GM18868 (cell line): ENCODE measurements around the gene IL34.

ENCODE experiments used
- ATAC-seq: cut with Tn5 transposase; IDR thresholded peaks from one replicate; pipeline ENCODE4 v1.9.1; 2021; ENCODE audit warnings: mild to moderate bottlenecking, moderate library complexity; ENCODE audit not compliant: unreplicated experiment

Gene IL34

DNA sequence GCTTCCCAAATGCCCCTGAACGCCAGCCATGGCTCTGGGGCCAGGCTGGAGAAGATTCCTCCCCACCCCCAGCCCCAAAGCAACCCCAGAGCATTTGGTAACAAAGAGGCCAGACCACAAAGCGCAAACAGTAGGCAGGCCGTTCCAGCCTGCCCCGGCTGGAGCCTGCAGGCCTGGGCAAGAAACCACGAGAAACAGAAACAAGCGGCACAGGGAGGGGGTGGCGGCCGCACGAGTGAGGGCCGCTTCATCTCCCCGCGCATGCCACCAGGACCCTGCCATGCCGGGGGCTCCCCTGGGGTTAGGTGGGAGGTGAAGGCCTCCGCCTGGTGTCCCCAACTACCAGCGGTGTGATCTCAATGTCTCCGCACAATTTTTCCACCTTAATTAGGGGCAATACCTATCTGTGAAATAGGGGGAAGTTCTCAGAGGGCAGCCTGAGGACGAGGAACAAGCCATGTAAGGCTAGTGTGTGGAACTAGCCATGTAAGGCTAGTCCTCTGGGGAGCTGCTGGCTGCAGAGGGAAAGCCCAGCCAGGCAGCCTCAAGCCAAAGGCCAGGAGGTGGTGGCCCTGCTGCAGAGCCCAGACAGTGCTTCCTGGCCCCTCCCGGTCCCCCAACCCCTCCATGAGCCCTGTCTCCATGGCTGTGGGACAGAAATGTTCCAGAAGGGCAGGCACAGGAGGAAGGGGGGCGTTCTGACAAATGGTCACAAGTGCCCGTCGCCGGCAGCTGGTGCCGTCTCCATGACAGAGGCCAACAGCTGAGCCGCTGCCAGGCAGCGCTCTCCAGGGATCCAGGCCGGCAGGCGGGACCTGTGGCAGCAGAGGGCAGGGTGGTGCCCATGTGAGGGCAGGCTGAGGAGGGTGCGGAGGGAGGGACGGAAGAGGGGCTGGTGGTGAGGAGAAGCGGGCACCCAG is 54.0 kb downstream of the IL34 start:
- no peak for ATAC-seq

DNA sequence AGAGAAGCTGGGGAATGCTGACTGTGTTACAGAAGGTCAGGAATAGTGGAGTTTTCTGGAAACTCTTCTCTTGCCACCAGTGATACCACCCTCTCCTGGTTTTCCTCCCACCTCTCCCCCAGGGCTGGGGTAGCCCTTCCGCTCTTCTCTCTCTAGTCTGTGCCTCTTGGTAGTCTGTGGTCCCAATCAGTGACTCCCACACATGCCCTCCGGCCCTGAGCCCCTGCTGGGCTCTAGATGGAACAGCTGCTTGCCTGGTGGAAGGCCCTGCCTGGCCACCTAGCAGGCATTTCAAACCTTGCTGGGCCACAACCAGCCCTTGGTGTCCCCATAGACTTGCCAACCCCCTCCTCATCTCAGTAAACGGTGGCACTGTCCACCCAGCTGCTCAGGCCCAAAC is 54.7 kb downstream of the IL34 start:
- no peak for ATAC-seq

DNA sequence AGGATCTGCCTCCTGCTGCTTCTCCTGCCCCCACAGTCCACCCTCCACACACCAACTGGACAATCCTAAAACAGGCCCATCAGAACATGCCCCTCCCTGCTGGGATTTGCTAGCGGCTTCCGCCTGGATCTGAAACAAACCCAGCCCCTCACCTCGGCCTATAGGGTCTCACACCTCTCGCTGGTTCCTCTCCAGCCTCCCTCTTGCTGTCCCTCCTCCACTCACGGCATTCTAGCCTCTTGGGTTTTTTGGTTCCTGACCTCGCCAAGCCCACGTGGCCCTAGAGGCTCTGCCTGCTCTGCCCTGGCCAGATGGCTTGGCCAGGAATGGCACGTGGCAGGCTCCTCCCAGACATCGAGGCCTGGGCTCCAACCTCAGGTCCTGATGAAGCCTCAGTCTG is 55.2 kb downstream of the IL34 start:
- no peak for ATAC-seq

DNA sequence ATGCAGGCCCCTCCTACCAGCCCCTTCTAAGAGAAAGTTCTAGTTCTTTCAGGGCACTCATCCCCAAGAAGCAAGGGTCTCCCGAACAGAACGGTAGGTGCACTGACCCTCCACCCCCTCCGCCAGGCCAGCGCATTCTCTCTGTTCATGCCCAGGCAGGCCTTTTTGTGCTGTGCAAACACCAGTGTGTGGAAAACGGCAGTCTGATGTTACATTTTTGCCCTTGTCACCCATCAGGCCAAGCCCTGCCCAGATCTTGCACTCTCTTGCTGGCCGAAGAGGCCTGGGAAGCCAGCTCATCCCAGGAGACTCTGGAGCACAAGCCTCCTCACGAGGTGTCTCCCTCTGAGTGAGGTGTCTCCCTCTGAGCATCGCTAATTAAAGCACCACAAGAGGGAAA is 55.6 kb downstream of the IL34 start:
- no peak for ATAC-seq

DNA sequence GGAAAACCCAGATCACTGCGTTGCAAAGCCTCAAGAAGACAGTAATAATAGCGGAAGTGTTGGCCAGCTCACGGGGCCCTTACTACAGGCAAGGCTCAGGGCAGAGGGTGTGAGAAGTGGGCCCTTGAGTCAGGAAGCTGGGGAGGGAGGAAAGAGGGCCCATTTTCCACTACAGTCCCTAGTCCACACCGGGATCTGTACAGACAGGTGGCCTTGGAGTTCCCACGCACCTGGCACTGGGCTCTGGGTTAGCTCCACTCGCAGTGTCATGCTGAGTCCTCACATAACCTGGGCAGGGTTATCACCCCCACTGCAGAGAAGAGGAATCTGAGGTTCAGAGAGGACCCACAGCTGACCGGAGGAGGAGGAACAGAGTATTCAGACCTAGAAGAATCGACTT is 56.3 kb downstream of the IL34 start:
- ATAC-seq = no peak

DNA sequence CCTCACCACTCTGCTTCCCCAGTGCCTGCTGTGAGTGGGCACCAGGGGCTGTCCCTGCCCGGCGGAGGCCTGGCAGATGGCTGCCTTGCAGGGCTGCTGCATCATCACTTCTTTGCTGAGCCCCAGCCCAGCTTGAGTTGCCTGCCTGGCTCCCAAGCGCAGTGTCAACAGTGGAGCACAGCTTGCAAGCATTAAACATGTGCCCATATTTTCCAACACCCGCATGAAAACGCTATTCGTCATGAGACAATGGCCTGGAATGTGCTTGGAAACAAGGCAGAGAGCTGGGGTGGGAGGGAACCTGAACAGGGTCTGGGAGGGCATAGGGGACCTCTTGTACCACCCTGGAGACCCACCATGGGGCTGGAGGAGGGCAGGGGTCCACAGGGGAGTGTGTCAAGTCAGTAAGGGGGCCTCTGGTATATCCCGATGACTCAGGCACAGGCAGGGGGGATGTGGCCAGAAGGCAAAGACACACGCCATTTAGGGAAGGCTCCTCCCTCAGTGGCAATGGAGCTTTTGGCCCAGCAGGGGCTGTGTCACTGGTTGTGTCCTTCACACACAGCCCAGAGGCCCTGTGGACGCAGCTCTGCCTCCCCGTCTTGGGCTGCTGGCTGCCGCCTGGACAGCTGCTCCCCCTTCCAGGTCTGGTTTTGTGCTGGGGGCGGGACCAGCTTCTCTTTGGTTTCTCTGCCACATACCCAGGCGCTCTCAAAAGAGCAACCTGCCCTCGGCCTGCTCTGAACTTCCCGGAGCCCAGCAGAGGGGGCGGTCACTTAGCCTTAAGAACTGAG is 56.9 kb downstream of the IL34 start:
- no peak for ATAC-seq

DNA sequence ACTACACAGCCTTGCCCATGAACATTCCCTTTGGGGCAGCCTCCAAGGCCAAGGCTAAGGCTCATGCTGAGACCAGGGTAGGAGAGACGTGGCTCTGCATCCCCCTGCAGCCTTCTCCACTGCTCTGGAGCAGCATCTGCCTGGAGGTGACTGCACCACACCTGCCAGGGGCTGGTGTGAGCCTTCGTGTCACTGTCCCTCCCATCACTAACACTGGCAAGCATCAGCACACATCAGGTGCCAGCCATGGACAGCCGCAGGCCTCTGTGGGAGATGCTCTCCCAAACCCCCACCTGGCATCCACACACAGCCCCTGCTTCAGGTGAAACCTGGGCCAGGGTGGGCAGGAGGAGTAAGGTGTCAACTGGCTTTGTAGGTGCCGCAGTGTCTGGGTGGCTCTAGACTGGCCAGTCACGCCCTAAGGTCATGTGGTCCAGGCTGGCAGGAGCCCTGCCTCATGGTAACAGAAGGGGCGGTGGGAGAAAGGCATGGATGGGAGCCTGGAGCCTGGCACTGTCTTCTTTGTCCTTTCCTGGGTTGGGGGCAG is 57.5 kb downstream of the IL34 start:
- ATAC-seq = no peak

DNA sequence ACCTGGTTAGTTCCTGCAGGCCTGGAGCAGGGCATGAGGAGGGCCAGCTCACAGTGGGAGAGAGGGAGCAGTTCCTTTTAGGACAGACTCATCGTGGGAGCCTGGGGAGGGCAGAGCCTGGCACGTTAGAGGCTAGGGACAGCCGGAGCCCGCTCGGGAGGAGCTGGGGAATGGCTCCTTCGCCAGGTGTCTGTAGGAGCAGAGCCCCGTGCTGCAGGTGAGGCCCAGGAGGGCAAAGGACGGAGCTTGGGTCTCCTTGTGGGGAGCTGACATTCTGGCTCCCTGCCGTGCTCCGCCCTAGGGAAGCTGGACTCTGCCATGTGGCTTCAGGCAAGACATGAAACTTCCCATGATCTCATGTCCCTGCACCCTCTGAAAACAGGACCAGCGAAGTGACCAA is 58.2 kb downstream of the IL34 start:
- ATAC-seq = no peak

DNA sequence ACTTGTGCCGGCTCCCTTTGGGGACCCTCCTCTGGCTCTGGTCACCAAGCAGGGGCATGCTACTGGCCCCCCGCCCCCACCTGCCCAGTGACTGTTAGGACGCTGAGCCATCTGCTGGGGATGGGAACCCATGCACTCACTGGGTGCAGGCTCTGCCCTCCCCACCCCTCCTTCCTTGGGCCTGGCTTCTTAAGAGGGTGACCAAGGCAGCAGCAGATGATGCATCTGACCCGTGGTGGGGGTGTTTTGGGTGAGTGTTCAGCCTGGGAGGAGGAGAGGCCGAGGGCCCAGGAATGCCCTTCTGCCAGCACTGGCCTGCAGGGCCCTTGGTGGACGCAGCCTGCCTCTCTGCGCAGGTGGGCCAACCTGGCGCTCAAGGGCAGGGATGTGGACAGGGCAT is 58.7 kb downstream of the IL34 start:
- no peak for ATAC-seq

DNA sequence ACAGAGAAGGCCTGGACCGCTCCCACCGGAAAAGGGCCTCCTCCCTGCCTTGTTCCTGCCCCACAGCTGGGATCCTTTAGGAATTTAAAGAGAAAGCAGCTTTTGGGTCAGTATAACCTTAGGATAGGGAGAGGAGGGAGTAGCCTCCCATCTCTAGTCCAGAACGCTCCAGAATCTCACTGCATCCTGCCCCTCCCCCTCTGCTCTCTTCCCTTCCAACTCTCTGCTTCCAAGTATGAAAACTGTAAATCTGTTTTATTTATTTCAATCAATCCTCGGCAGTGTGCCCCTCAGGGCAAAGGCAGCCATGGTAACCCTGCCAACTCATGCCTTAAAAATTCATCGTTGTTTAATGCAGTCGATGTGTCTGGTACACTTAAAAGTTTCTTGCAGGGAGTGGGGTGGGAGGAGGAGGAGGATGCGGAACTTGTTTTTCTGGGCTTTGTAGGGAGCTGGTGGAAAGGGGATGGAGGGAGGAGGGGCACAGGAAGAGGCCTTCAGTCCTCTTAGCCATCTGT is 60.6 kb downstream of the IL34 start:
- no peak for ATAC-seq

DNA sequence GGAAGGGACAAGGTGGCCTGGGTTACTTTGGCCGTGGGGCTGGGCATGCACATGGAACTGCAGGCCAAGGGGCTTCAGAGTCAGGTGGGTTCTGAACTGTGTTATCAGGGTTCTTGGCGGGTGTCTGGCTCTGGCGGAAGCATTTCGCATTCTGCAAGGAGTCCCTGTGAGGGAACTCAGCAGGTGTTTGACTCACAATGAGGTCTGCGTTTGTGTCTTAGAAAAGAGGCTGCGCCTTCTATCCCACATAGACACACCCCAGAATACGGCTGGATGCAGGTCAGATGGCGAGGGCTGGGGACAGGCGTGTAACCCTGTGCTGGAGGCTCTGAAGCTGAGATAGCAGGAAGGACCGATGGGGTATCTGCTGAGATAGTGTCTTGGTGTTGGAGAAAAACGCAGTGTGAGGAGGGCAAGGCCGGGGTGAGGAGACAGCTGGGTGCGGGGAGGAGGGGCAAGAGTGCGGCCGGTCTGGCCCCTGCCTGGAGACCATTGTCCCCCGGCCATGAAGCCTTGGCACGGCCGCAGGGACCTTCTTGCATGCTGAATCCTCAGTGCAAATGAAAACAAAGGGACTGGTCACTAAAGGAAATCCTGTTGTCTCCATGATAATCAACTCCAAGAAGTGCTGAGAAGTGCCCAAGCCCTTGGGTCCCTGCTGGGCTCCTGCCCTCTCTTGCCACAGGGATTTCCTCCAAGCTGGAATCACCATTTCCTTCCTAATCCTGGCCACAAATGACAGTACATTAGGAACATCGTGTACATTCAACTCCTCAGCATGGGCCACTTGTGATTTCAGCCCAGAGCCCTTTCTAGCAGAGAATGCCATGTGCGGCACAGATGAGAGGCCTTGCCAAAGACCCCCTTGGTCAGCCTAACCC is 62.2 kb downstream of the IL34 start:
- no peak for ATAC-seq

DNA sequence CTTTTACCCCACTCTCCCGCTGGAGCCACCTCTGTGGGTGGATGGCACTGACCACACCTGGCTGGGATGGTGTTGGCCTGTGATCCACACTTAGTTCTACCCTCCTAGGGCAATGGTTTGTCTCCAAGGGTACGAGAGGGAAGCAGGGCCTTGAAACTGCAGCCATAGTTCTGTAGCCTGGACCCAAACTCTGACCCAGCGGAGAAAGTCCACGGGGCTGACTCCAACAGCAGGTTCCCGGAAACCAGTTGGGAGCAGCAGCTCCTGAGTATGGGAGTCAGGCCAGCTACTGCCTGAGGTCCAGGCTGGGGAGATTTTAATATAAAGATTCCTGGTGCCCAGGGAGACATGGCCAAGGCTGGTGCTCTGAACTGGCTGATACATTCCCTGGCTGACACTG is 63.1 kb downstream of the IL34 start:
- no peak for ATAC-seq

DNA sequence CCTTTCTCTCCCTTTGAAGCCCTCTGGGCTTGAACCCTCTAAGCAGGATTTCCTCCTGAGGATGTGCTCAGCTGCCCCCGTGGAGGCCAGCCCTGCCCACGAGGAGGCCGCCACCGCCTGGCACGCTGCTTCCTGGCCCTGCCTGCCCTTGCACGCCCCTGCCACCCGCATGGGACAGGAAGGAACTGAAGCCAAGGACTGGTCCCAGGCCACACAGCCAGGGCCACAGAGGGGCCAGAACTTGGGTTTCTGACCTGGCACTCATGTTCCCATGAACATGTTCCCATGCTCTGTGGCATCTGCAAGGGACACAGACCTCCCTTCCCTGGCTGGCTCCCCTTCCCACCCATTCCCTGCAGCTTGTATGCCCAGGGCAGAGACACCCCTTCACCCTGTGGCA is 63.6 kb downstream of the IL34 start:
- ATAC-seq = no peak
